Stimulated activated CD8-positive, alpha-beta memory T cell treated with anti-CD3 and anti-CD28 coated beads, Interleukin-12 subunit alpha, Interleukin-12 subunit beta, amount 100 ng/mL, for 4 hours (primary cell): ENCODE measurements around the gene TMEM144.
"Not testable (repeated sequence)": the region's sequence is repeated elsewhere in the genome, so short reads cannot be mapped to it uniquely, and the experiment has no call there.

Experiments
- DNase-seq: peaks from one replicate; pipeline ENCODE4 v3.0.0-alpha.2; 2020; ENCODE audit warnings: low read depth

The TMEM144 gene

DNA sequence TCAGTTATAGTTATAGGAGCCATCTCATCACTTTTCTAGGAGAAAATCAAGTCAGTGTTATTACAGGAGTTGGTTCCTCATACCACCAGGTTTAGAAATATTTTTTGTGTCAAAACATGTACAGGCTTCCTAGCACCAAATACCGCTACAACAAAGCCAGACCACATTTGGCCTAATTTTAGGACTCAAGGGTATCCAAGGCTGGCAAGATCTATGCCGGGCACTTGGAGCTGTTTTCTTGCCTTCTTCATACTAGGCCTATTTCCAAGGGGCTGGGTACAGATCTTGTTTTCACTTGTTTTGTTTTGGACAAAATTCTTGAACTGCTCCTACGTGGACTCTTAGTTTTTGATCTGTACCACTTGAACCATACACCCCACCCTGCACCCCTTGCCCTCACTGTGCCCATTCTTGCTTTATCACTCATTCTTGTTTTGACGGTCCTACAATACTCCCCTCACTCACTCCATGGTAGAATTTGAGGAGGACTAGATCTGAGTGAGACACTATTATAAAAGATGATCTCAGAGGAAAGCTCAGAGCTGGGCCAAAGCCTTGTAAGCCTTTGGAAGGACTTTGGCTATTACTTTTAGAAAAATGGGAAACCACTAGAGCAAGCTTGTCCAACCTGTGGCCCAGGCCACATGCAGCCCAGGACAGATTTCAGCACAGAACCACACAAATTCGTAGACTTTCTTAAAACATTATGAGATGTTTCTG is 17.7 kb upstream of the TMEM144 start:
- DNase-seq: no peak

DNA sequence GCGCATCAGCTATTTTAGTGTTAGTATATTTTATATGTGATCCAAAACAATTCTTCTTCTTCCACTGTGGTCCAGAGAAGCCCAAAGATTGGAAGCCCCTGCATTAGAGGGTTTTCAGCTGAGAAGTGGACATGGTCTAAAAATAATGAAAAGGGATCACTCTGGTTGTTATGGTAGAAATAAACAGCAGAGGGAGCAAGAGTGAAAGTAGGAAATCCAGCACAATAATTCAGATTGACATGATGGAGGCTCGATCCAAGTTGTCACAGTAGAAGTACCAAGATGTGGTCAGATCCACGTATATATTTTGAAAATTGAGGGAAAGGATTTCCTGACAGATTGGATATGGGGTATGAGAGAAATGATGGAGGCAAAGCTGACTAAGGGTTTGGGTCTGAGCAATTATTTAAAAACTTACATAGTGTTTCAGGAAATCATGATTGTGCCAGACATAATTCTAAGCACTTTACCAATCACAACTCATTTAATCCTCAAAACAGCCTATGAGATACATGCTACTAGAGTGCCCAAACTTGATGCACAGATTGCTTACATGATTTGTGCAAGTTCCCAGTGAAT is 17.0 kb upstream of the TMEM144 start:
- DNase-seq: no peak

DNA sequence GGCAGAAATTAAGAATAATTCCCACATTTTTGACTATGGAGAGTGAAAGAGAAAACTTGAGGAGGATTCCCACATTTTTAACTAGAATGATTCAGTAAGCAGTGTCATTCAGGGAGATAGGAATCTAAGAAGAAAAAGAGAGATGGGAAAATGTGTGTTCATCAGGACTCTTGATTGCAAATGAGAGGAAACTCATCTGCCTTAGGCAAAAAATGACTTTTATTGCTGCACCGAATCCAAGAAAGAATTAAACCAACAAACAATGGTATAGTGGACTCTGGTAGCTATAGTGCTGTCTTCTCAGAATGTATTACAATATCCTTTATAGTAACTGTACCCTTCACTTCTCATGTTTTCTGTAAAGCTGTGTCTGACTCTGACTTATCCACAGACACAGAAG is 15.0 kb upstream of the TMEM144 start:
- DNase-seq: no peak

GRCh38 chr4:158197194-158197776 is 13.0 kb upstream of the TMEM144 start:
- DNase-seq: no peak

DNA sequence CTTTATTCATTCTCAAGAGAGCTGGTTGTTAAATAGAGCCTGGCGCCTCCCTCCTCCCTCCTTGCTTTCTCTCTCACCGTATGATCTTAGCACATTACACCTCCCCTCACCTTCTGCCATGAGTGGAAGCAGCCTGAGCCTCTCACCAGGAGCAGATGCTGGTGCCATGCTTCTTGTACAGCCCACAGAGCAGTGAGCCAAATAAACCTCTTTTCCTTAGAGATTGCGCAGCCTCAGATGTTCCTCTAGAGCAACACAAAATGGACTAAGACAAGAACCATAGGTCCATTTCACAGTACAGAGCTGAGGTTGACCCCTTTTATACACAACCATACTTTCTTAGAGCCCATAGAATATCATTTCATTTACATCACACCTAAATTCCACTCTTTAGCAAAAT is 10.1 kb upstream of the TMEM144 start:
- no peak for DNase-seq

DNA sequence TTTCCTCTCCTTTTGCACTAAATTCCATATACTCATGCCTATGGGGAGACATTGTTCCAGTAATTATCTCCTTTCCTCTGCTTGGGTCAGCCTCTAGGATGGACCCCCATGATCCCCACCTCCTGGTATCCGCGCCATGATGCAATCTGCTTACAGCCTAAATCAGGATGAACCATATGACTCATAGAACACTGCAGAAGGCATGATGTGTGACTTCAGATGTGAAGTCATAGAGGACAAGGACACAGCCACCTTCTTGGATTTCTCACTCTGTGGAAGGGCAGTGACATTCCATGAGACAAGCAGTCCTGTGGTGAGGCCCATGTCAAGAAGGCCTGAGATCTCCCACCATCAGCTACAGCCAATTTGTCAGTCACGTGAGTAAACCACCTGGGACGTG is 9.0 kb upstream of the TMEM144 start:
- DNase-seq: no peak

GRCh38 chr4:158201876-158202275 is 8.4 kb upstream of the TMEM144 start:
- DNase-seq: no peak

DNA sequence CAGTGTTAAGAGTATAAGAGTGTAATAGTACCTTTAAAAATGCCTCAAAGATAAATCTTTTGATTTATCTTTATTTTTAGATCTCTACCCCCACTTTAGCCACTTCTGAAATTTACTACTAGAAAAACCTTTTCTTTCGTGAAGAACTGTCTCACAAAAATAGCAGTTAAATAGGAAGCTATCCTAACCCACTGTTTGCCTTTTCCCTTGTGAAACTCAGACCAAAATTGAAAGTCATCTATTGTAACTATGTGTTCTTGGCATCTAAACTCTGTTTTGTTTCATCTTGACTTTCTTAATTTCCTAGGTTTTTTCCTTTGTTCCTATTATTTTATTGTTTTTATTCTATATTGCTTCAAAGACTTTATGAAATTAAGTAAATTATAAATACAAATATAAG is 7.8 kb upstream of the TMEM144 start:
- DNase-seq: no peak

- DNase-seq: no peak
Observed at GRCh38 chr4:158203436-158203835, 6.8 kb upstream of the TMEM144 start.

DNA sequence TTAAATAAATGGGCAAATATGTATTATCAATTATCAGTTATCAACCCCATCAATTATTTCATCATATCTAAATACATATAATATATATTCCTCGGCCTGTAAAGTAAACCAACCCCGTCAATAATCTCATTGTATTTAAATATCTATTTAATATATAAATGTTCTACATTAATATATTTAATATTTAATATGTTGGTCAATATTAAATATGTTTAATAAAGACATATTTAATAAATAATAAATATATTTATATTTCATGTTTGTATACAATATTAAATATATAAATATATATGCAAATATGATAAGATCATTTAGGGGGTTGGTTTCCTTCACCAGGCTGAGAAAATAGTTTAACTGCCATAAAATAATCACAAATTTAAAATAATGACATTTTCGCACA is 6.4 kb upstream of the TMEM144 start:
- no peak for DNase-seq

GRCh38 chr4:158208963-158209640 is 1.2 kb upstream of the TMEM144 start:
- DNase-seq: no peak

DNA sequence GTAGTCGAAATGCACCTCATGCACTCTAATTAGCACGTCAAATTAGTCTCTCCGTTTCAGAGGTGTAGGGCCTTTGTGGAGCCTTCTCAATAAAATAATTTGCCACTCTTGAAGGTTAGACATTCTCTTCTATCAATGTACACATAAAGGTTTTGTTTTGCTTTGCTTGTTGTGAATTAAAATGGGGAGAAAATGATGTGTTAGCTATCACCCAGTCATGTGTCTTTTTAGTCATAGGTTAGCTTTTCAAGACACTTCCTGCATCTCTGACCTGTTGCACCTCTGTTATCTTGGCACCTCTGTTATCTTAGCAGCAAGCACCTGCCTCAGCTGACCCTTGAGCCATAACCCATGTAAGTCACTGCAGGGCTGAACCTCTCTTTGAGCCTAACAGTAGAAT is 936 bp downstream of the TMEM144 start:
- no peak for DNase-seq

GRCh38 chr4:158213466-158213865 is 3.2 kb downstream of the TMEM144 start:
- no peak for DNase-seq

DNA sequence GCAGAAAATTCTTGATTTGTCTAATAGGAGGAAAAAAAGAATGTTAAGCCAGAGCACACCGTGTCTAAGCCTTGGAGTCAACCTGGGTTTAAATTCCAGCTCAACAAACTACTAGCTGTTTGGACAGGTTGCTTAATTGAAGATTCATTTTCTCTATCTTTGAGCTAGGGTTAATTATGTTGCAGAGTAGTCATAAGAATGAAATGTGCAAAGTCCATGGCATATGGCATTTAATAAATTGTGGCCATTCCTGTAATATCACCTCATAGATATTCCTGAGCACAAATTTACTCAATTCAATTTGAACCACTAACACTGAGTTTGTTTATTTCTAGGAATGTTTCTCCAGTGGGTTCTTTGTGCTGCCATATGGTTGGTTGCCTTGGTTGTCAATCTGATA is 4.6 kb downstream of the TMEM144 start:
- DNase-seq: no peak

- no peak for DNase-seq
Observed at GRCh38 chr4:158217763-158218162, 7.5 kb downstream of the TMEM144 start.

DNA sequence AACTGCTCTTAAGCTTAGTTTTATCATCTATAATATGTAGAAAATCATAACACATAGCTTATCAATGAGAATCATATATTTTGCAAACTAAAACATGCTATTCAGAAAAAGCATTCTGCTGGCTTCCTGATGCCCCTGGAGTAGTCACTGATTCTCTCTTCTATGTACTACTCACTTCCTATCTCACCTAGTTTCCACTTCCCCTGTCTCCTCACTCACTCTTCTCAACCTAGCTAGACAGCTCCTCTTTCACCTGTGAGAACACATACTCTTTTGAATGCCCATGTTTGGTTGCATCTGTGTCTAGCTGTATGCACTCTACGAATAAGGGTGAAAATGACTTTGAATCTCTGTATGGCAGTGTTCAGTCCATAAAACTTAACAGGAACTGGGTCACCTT is 9.3 kb downstream of the TMEM144 start:
- no peak for DNase-seq

DNA sequence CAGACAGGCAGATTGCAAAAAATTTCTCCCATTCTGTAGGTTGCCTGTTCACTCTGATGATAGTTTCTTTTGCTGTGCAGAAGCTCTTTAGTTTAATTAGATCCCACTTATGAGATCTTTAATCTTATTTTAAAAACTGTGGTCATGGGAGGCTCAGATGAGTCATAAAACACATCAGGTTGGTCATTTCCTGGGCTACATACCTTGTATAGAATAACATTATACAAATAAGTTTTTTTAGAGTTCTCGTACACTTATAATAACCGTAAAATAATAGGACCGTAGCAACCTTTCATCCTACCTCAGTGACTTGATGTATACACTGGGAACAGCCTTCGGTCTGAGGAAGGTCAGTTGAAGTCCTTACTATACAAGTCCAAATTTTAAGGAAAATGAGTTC is 14.0 kb downstream of the TMEM144 start:
- DNase-seq: not testable (repeated sequence)

- DNase-seq: not testable (repeated sequence)
Observed at GRCh38 chr4:158224999-158225398, 14.7 kb downstream of the TMEM144 start.

DNA sequence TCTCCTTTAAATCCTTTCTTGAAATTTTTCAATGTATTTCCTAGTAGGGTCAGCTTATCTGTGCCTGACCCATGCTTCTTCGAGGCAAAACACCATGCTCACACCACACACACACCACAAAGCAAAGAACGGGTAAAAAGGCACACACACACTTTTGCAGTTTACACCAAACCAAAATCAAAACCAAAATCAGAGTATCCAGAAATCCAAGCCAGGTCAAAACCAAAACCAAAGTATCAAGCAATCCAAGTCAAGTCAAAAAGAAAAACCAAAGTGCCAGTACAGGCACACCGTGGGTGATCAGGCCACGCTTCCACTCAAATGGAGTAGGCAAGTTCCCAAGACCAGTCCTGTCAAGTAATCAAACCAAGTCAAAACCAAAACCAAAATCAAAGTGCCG is 17.6 kb downstream of the TMEM144 start:
- not testable (repeated sequence) for DNase-seq

- DNase-seq: not testable (repeated sequence)
Observed at GRCh38 chr4:158228399-158228798, 18.1 kb downstream of the TMEM144 start.

DNA sequence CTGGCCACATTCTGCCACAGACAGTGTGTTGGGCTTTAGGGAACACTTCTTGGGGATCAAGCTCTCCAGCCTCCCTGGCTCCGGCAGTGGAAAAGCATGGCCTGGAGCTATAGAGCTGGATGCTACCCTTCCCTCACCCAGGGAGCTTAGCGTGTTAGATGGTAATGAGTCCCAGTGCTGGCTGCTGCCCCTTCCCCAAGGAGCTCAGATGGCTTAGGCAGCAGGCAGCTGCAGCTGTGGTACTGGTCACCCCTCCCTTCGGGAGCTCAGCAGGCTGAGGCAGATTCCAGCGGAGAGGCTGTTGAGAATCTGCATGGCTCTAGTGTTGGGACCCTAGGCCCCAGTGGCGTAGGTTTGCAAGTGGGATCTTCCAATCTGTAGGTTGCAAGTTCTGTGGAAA is 19.5 kb downstream of the TMEM144 start:
- DNase-seq: no peak

- no peak for DNase-seq
Observed at GRCh38 chr4:158234671-158235070, 24.4 kb downstream of the TMEM144 start.
